CD4-positive, alpha-beta T cell treated with Interleukin-4 for 1 hour (primary cell): Measurements from ENCODE around the gene NDC1.
"Not testable (repeated sequence)": the region's sequence is repeated elsewhere in the genome, so short reads cannot be mapped to it uniquely, and the experiment has no call there.

Experiments
- DNase-seq, 2 donors: peaks; one replicate each; pipeline ENCODE4 v3.0.0-alpha.2; 2020 to 2022

Gene NDC1

GRCh38 chr1:53825306-53825705 is 12.8 kb downstream of the NDC1 start:
- DNase-seq = no peak

GRCh38 chr1:53822931-53823330 is 15.2 kb downstream of the NDC1 start:
- DNase-seq = no peak

GRCh38 chr1:53821380-53821779 is 16.7 kb downstream of the NDC1 start:
- DNase-seq = no peak

- DNase-seq = no peak
Observed at GRCh38 chr1:53819387-53819786, 18.7 kb downstream of the NDC1 start.

DNA sequence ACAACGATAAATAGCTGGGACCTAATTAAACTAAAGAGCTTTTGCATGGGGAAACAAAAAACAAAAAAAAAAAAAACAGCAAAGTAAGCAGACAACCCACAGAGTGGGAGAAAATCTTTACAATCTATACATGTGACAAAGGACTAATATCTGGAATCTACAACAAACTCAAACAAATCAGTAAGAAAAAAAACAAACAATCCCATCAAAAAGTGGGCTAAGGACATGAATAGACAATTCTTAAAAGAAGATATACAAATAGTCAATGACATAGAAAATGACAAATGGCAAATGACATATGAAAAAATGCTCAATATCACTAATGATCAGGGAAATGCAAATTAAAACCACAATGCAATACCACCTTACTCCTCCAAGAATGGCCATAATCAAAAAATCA is 21.5 kb downstream of the NDC1 start:
- not testable (repeated sequence) for DNase-seq

- DNase-seq = not testable (repeated sequence)
Observed at GRCh38 chr1:53815484-53815883, 22.6 kb downstream of the NDC1 start.

DNA sequence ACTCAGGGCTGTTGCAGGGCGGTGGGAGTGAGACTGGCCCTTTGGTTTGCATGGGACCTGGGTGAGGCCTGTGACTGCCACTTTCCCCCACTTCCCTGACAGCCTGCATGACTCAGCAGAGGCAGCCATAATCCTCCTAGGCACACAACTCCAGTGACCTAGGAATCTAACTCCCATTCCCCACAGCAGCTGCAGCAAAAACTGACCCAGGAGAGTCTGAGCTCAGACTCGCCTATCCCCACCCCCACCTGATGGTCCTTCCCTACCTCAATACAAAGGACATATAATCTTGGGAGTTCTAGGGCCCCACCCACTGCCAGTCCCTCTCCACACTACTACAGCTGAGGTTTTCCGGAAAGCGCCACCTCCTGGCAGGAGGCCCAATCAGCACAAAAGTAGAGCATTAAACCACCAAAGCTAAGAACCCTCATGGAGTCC is 26.7 kb downstream of the NDC1 start:
- DNase-seq = no peak

DNA sequence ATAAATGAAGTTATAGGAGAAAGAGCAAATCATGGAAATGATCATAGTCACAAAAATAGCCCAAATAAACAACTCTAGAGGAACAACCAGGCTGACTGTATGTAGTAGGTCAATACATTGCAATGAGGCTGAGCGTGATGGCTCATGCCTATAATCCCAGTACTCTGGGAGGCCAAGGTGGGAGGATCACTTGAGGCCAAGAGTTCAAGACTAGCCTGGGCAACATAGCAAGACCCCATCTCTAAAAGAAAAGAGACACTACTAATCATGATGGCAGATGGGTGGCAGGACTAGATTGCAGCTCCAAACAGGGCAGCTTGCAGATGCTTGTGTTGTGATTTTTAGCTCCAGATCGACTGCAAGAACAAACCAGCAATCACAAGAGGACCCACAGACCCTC is 27.6 kb downstream of the NDC1 start:
- DNase-seq = no peak

DNA sequence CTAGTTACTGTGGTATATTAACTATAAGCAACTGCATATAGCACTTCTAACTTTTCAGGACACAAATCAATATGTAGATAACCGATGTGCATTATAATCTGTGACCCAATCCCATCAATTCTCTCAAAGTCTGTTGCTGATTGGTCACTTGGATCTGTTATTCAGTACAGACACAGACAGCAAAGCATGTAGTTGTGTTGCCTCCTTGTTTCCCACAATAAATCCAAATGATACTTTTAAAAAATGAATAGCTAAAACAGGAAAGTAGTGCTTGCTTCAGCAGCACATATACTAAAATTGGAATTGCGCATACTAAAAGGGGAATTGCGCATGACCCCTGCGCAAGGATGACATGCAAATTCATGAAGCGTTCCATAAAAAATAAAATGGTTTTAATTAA is 28.1 kb downstream of the NDC1 start:
- no peak for DNase-seq

GRCh38 chr1:53807916-53808315 is 30.2 kb downstream of the NDC1 start:
- no peak for DNase-seq

DNA sequence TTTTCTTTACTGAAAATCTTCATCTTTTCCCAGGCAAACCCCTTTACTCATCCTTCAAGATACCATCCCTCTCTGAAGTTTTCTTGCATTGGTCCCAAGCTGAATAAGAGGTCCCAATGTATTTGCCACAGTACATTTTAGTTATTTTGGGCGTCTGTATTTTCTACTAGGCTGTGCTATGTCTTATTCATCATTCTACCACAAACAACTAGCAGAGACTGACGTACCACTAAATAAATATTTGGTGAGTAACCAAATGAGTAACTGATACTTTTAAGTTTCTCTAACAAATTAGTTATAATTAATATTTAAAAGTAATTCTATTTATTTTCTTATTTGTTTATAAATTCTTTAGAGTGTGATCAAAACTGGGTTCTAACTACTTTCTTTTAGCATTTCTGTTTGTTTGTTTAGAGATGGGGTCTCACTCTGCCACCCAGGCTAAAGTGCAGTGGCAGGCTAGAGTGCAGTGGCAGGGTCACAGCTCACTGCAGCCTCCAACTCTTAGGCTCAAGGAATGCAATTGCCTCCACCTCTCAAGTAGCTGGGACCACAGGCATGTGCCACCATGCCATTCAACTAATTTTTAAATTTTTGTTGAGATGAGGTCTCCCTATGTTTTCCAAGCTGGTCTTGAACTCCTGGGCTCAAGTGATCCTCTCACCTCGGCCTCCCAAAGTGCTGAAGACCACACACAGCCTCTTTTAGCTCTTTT is 33.1 kb downstream of the NDC1 start:
- DNase-seq = no peak

DNA sequence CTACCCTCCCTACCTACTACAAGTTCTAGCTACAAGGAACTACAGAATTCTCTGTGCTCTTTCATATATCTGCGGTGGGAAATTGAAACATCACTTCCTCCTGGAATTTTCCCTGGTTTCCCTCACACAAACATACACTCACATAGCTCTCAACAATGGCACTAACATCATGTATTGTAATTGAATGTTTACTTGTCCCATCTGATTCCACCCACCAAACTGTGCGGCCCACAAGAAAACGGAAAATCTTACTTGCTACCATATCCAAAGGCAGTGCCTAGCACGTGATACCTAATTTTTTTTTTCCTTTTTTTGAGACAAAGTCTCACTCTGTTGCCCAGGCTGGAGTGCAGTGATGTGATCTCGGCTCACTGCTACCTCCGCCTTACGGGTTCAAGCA is 33.9 kb downstream of the NDC1 start:
- DNase-seq = no peak

DNA sequence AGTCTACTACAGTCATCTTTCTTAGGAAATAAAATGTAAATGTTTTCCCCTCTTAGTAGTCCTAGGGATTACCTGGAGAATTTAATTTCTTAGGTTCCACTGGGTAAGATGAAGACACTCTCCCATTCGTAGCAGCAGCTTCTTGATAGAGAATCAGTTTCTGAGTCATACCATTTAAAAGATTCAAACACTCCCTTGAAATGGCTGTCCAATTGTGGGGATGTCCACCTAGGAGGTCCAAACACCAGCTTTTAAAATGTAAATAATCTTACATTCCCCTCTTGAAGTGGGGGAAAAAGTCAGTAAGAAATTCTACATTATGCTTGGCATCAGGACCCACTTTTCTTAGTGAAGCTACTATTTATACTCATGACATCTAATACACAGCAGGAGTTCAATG is 37.5 kb downstream of the NDC1 start:
- no peak for DNase-seq

GRCh38 chr1:53799141-53799540 is 39.0 kb downstream of the NDC1 start:
- DNase-seq = no peak

- DNase-seq = no peak
Observed at GRCh38 chr1:53792806-53793205, 45.3 kb downstream of the NDC1 start.

DNA sequence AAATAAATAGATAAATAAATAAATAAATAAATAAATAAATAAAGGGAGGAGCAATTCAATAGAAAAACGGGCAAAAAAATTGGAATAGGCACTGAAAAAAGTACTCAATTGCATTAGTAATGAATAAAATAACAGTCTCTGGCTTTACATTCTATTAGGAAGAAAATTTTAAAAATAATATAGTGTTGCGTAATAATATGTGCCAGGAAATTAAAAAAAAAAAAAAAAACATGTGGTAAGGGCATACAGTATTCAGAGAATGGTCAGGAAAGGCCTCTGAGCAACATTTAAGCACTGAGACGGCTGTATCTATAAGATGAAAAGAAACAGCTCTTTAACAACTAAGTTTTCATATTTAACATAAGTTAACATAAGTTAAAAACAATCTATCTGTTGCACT is 50.4 kb downstream of the NDC1 start:
- DNase-seq = no peak

- peak in 1 of 2 donors; percentile 1 for DNase-seq
Observed at GRCh38 chr1:53783056-53783455, 55.0 kb downstream of the NDC1 start.

GRCh38 chr1:53781654-53782053 is 56.4 kb downstream of the NDC1 start:
- no peak for DNase-seq

GRCh38 chr1:53777272-53777671 is 60.8 kb downstream of the NDC1 start:
- DNase-seq = no peak

- DNase-seq = no peak
Observed at GRCh38 chr1:53771648-53772047, 66.4 kb downstream of the NDC1 start.

DNA sequence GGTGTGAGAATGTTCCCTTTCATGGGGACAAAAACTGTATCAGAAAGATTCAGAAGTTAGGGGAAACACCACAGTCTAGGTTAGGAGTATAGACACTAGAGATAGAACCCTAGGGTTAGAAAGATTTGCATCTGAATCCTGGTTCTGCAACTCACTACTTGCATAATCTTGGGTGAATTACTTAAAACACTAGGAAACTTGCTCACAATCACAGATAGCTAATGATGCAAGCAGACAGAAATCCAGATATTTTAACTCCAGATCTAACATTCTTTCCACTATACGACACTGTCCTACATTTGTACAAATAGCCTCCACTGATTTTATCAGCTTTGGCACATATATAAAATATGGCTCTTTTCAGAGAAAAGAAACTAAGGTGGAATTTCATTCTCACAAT is 68.3 kb downstream of the NDC1 start:
- no peak for DNase-seq

- DNase-seq = no peak
Observed at GRCh38 chr1:53769184-53769583, 68.9 kb downstream of the NDC1 start.

GRCh38 chr1:53766831-53767405 is 71.2 kb downstream of the NDC1 start:
- DNase-seq = peak in 1 of 2 donors; percentile 16

GRCh38 chr1:53766194-53766742 is 71.8 kb downstream of the NDC1 start:
- DNase-seq = peak in 1 of 2 donors; percentile 8

DNA sequence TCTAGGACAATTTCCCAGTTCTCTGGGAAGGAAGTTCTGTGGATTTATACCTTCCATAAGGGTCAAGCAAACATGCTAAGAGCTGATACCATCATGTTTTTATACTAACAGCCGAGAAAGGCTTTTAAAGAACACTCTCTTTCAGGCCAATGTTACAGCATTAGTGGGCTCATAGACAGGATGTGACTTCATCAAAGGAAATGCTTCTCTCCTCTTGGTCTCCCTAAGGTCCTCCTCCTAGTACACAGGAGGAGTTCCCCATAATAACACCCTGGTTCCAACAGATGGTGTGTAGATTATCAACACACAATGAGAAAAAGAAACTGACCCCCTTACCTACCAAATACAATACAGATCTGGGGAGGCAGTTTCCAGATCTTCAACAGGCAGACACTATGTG is 72.4 kb downstream of the NDC1 start:
- DNase-seq = peak in 1 of 2 donors; percentile 57
